Keratinocyte (primary cell): ENCODE results near the gene PLCXD1. TPM values are rescaled to one million over a fixed set of nuclear protein-coding genes. Genes with fewer than 3 reads are reported as not detected.

Source experiments
- DNase-seq: peaks from one replicate; pipeline ENCODE4 v3.0.0-alpha.2; 2011; ENCODE audit warnings: low read depth, missing footprints, low spot score
- FAIRE-seq: peaks from 2 replicates; lab custom pipeline; 2011; peaks lifted over from hg19 to GRCh38; lab: Jason Lieb, UNC
- H2AFZ ChIP-seq: 2 replicates; pipeline ENCODE4 v1.6.0; 2012; ENCODE audit warnings: low read length, control low read depth, inconsistent platforms; ENCODE audit not compliant: control insufficient read depth
- H3K27ac ChIP-seq: 2 replicates; pipeline ENCODE4 v1.5.1; 2011; ENCODE audit warnings: low read length; ENCODE audit not compliant: control insufficient read depth, insufficient read depth
- H3K27me3 ChIP-seq: 3 replicates; pipeline ENCODE4 v1.6.0; 2011; ENCODE audit warnings: low read length; ENCODE audit not compliant: control insufficient read depth, insufficient read depth; ENCODE audit errors: extremely low read depth
- H3K36me3 ChIP-seq, 2 experiments: 2 replicates in 1 of 2; 3 replicates in 1 of 2; pipeline ENCODE4 v1.5.1; 2011; ENCODE audit warnings: low read length in 2 of 2, mild to moderate bottlenecking in 1 of 2; ENCODE audit not compliant: control insufficient read depth in 2 of 2, insufficient read depth in 2 of 2; ENCODE audit errors: extremely low read depth in 1 of 2
- H3K4me1 ChIP-seq: 3 replicates; pipeline ENCODE4 v1.5.1; 2011; ENCODE audit warnings: low read length; ENCODE audit not compliant: control insufficient read depth, insufficient read depth; ENCODE audit errors: extremely low read depth
- H3K4me2 ChIP-seq: 3 replicates; pipeline ENCODE4 v1.6.0; 2011; ENCODE audit warnings: low read depth, low read length; ENCODE audit not compliant: control insufficient read depth, insufficient read depth; ENCODE audit errors: extremely low read depth
- H3K4me3 ChIP-seq, 3 experiments: fragments of 200-600 bp in 1 of 3; sonication (generic) in 1 of 3; 2 replicates in 2 of 3; 3 replicates in 1 of 3; pipeline ENCODE4 v1.5.1; 2011 to 2016; ENCODE audit warnings: low read length in 3 of 3, mild to moderate bottlenecking in 3 of 3, control low read depth in 2 of 3, inconsistent platforms in 1 of 3, low read depth in 1 of 3, mixed read lengths in 1 of 3, mixed run types in 1 of 3, moderate library complexity in 1 of 3; ENCODE audit not compliant: control insufficient read depth in 2 of 3, insufficient read depth in 2 of 3; ENCODE audit errors: extremely low read depth in 1 of 3
- H3K79me2 ChIP-seq: 2 replicates; pipeline ENCODE4 v1.6.0; 2012; ENCODE audit warnings: low read length; ENCODE audit not compliant: control insufficient read depth, insufficient read depth
- H3K9ac ChIP-seq: 3 replicates; pipeline ENCODE4 v1.6.0; 2011; ENCODE audit warnings: low read length; ENCODE audit not compliant: control insufficient read depth, insufficient read depth; ENCODE audit errors: extremely low read depth
- H3K9me1 ChIP-seq: 3 replicates; pipeline ENCODE4 v1.6.0; 2011; ENCODE audit warnings: low read length; ENCODE audit not compliant: control insufficient read depth, insufficient read depth; ENCODE audit errors: extremely low read depth
- H3K9me3 ChIP-seq: 2 replicates; pipeline ENCODE4 v1.5.1; 2012; ENCODE audit warnings: low read depth, low read length; ENCODE audit not compliant: control insufficient read depth
- H4K20me1 ChIP-seq: 3 replicates; pipeline ENCODE4 v1.6.0; 2011; ENCODE audit warnings: low read length; ENCODE audit not compliant: control insufficient read depth, insufficient read depth; ENCODE audit errors: extremely low read depth
- CTCF ChIP-seq, 3 experiments: IDR thresholded peaks in 1 of 3; conservative IDR thresholded peaks in 1 of 3; optimal IDR thresholded peaks in 1 of 3; 2 replicates in 2 of 3; 3 replicates in 1 of 3; pipeline versions ENCODE3 to v1.5.1; 2011; ENCODE audit warnings: low read length in 3 of 3, mild to moderate bottlenecking in 3 of 3, moderate library complexity in 2 of 3, control low read depth in 1 of 3, inconsistent platforms in 1 of 3; ENCODE audit not compliant: insufficient read depth in 2 of 3; ENCODE audit errors: extremely low read depth in 1 of 3
- EZH2 ChIP-seq: IDR thresholded peaks from one replicate; pipeline ENCODE4 v1.6.1; 2012; ENCODE audit warnings: inconsistent platforms, mild to moderate bottlenecking, low read length, moderate library complexity
- dilution Hi-C: fragments of 300-500 bp; cut with MboI; formaldehyde crosslinking; loops from one replicate; pipeline ENCODE4 v1.7.0; 2020; ENCODE audit warnings: low sequenced_read_pairs; ENCODE audit not compliant: extremely low pct_ligation_motif_present
- polyA plus RNA-seq, 5 experiments: library from polyadenylated mRNA; depleted of rRNA in 3 of 5; stranded (reverse) in 3 of 5; stranded (forward) in 1 of 5; unstranded in 1 of 5; fragments of >200 nt; gene quantifications; 1 replicate in 1 of 5; 2 replicates in 3 of 5; 3 replicates in 1 of 5; pipeline versions ENCODE4 v1.2.1 to v1.2.3, GENCODE V29; 2011 to 2012; ENCODE audit warnings: missing spikeins in 2 of 5, low read depth in 1 of 5, low replicate concordance in 1 of 5

The PLCXD1 gene
- polyA plus RNA-seq, 1 donor (not counting 4 experiments of a cell fraction or from before 2014, with no cell fraction given), result 6.3 TPM

- H3K27me3 ChIP-seq, result no peaks in the 10 kb centered on the region
- no peak overlapping the region for H3K9ac ChIP-seq
- H3K9me1 ChIP-seq, result no peaks in the 10 kb centered on the region
- no peak overlapping the region for H3K27ac ChIP-seq
- DNase-seq (no peak), FAIRE-seq (no peak)
- TF ChIP-seq CTCF (optimal IDR thresholded peaks at IDR 0.05 in 1 of 3, IDR thresholded peaks at IDR 0.05 in 1 of 3, conservative IDR thresholded peaks at IDR 0.05 in 1 of 3; ENCODE audit: extremely low read depth in 1 of 3, insufficient read depth in 2 of 3, low read length in 3 of 3) (no peak), EZH2 (no peak)
- H4K20me1 ChIP-seq, result no peaks in the 10 kb centered on the region
- peaks cover 0 to 1% of the 10 kb centered on the region in 2 experiments for H3K36me3 ChIP-seq
- H3K4me1 ChIP-seq, result no peaks in the 10 kb centered on the region
- H3K4me3 ChIP-seq, result no peak overlapping the region
- no peak overlapping the region for H3K4me2 ChIP-seq
- dilution Hi-C loops, result no loop called here
- peaks cover 2% of the 10 kb centered on the region for H3K9me3 ChIP-seq
- H2AFZ ChIP-seq, result no peak overlapping the region
- no peaks in the 10 kb centered on the region for H3K79me2 ChIP-seq
Observed at GRCh38 chrX:346034-346813, 65.0 kb downstream of the PLCXD1 start.

GRCh38 chrX:347351-348117 is 66.4 kb downstream of the PLCXD1 start:
- H3K9me3 ChIP-seq, result no peaks in the 10 kb centered on the region
- dilution Hi-C loops, result no loop called here
- no peak overlapping the region for H3K4me2 ChIP-seq
- no peak overlapping the region for H3K9ac ChIP-seq
- H3K27me3 ChIP-seq, result no peaks in the 10 kb centered on the region
- peaks cover 0 to 1% of the 10 kb centered on the region in 2 experiments for H3K36me3 ChIP-seq
- H3K79me2 ChIP-seq, result no peaks in the 10 kb centered on the region
- no peaks in the 10 kb centered on the region for H3K4me1 ChIP-seq
- H3K9me1 ChIP-seq, result no peaks in the 10 kb centered on the region
- no peaks in the 10 kb centered on the region for H4K20me1 ChIP-seq
- H2AFZ ChIP-seq, result no peak overlapping the region
- FAIRE-seq (no peak), DNase-seq (no peak)
- H3K4me3 ChIP-seq, result no peak overlapping the region
- no peak overlapping the region for H3K27ac ChIP-seq
- TF ChIP-seq CTCF (optimal IDR thresholded peaks at IDR 0.05 in 1 of 3, IDR thresholded peaks at IDR 0.05 in 1 of 3, conservative IDR thresholded peaks at IDR 0.05 in 1 of 3; ENCODE audit: extremely low read depth in 1 of 3, insufficient read depth in 2 of 3, low read length in 3 of 3) (no peak), EZH2 (no peak)
